ENCODE measurements around the gene LCN10. TPM values are rescaled to one million over a fixed set of nuclear protein-coding genes. Genes with fewer than 3 reads are reported as not detected.

Gene LCN10
- total and polyA plus RNA-seq, 10 of the 15 experiments (the other 5 are each of a cell fraction or from before 2014, with no cell fraction given), result 0.06 to 1.3 (median 0.21) TPM; not detected in 1

- no peak overlapping the region for H3K9ac ChIP-seq (ENCODE audit: control insufficient read depth, insufficient read depth, low read length)
- no peak overlapping the region for H2AFZ ChIP-seq (ENCODE audit: control insufficient read depth, low read depth, low read length)
- intact Hi-C loops (cut with micrococcal nuclease; ENCODE audit: unreplicated experiment), result no loop called here
- WGBS (ENCODE audit: insufficient coverage, insufficient replicate concordance, low lambda C conversion rate, missing lambda C conversion rate), result 88% methylated on average over 7 of the region's 7 CpGs
- DNase-seq (ENCODE audit: low read depth, low spot score), result no peak
- FAIRE-seq, result no peak
- peaks cover 13% of the 10 kb centered on the region for H3K4me1 ChIP-seq (ENCODE audit: control insufficient read depth, insufficient read depth, low read length)
- peaks cover 43% of the 10 kb centered on the region for H3K79me2 ChIP-seq (ENCODE audit: control insufficient read depth, insufficient read depth, low read length)
- H3K27me3 ChIP-seq (replicated peaks in 1 of 2; ENCODE audit: control insufficient read depth in 2 of 2, insufficient read depth in 2 of 2, low read length in 1 of 2), result no peaks in the 10 kb centered on the region
- no TSS peak for BruUV-seq (replicated peaks)
- H3K36me3 ChIP-seq (ENCODE audit: control insufficient read depth in 2 of 2, insufficient read depth in 2 of 2, low read length in 1 of 2), result peaks cover 18 to 28% of the 10 kb centered on the region in 2 experiments
- H4K20me1 ChIP-seq (ENCODE audit: control insufficient read depth, insufficient read depth), result peaks cover 9% of the 10 kb centered on the region
- no peak overlapping the region for H3K27ac ChIP-seq (ENCODE audit: control insufficient read depth, insufficient read depth)
- in situ Hi-C loops (cut with MboI), result no loop called here
- H3K9me3 ChIP-seq (replicated peaks; ENCODE audit: control insufficient read depth, insufficient read depth, low read length), result no peaks in the 10 kb centered on the region
- SMC1A ChIA-PET (ENCODE audit: uncharacterized antibody, unreplicated experiment), result no interaction called here
- ATAC-seq, result no peak
- H3K4me2 ChIP-seq (ENCODE audit: control insufficient read depth, insufficient read depth), result 0 out of 2 replicates have a peak overlapping the region, but pooled peaks have one; percentile 7
- RAD21 ChIA-PET (ENCODE audit: unreplicated experiment), result no interaction called here
- POLR2A ChIA-PET, result no interaction called here
- CTCF ChIA-PET, result no interaction called here
- TF ChIP-seq CBX3 (IDR thresholded peaks at IDR 0.05; ENCODE audit: borderline replicate concordance, low read depth) (no peak), NRF1 (conservative IDR thresholded peaks at IDR 0.05; ENCODE audit: low read depth, low read length) (no peak), MYC (IDR thresholded peaks at IDR 0.05; ENCODE audit: insufficient read depth, insufficient read length, insufficient replicate concordance, low read length, severe bottlenecking) (no peak)
- no peak overlapping the region for H3K4me3 ChIP-seq
These were observed 18.0 kb downstream of the LCN10 start for GRCh38 chr9:136724772-136725171.

- no peak for DNase-seq (ENCODE audit: low read depth, low spot score)
- H3K9me3 ChIP-seq (replicated peaks; ENCODE audit: control insufficient read depth, insufficient read depth, low read length), result no peaks in the 10 kb centered on the region
- no peak overlapping the region for H2AFZ ChIP-seq (ENCODE audit: control insufficient read depth, low read depth, low read length)
- H3K4me2 ChIP-seq (ENCODE audit: control insufficient read depth, insufficient read depth), result no peak overlapping the region; the same call in 1 of the 2 replicates
- H3K4me3 ChIP-seq, result no peak overlapping the region
- in situ Hi-C loops (cut with MboI), result no loop called here
- FAIRE-seq, result no peak
- peaks cover 9% of the 10 kb centered on the region for H3K4me1 ChIP-seq (ENCODE audit: control insufficient read depth, insufficient read depth, low read length)
- no TSS peak for BruUV-seq (replicated peaks)
- H3K79me2 ChIP-seq (ENCODE audit: control insufficient read depth, insufficient read depth, low read length), result peaks cover 36% of the 10 kb centered on the region
- 95% methylated on average over 8 of the region's 8 CpGs for WGBS (ENCODE audit: insufficient coverage, insufficient replicate concordance, low lambda C conversion rate, missing lambda C conversion rate)
- no peaks in the 10 kb centered on the region for H3K27me3 ChIP-seq (replicated peaks in 1 of 2; ENCODE audit: control insufficient read depth in 2 of 2, insufficient read depth in 2 of 2, low read length in 1 of 2)
- ChIA-PET POLR2A (no interaction called here), SMC1A (ENCODE audit: uncharacterized antibody, unreplicated experiment) (no interaction called here), CTCF (no interaction called here), RAD21 (ENCODE audit: unreplicated experiment) (no interaction called here)
- no peak overlapping the region for H3K27ac ChIP-seq (ENCODE audit: control insufficient read depth, insufficient read depth)
- H3K36me3 ChIP-seq (ENCODE audit: control insufficient read depth in 2 of 2, insufficient read depth in 2 of 2, low read length in 1 of 2), result peaks cover 18 to 28% of the 10 kb centered on the region in 2 experiments
- intact Hi-C loops (cut with micrococcal nuclease; ENCODE audit: unreplicated experiment), result no loop called here
- no peak for ATAC-seq
- peaks cover 9% of the 10 kb centered on the region for H4K20me1 ChIP-seq (ENCODE audit: control insufficient read depth, insufficient read depth)
- H3K9ac ChIP-seq (ENCODE audit: control insufficient read depth, insufficient read depth, low read length), result no peak overlapping the region
- TF ChIP-seq MEF2B (IDR thresholded peaks at IDR 0.05; ENCODE audit: partially characterized antibody, poor library complexity, severe bottlenecking) (no peak), RAD51 (IDR thresholded peaks at IDR 0.05) (no peak), EP300 (IDR thresholded peaks at IDR 0.05; ENCODE audit: borderline replicate concordance in 1 of 2, control insufficient read depth in 1 of 2, low read depth in 2 of 2, low read length in 2 of 2) (no peak), E4F1 (IDR thresholded peaks at IDR 0.05; ENCODE audit: borderline replicate concordance, partially characterized antibody) (no peak), CEBPB (IDR thresholded peaks at IDR 0.05; ENCODE audit: borderline replicate concordance in 1 of 2, low read depth in 2 of 2, low read length in 2 of 2) (no peak), BACH1 (IDR thresholded peaks at IDR 0.05; ENCODE audit: borderline replicate concordance) (no peak), ETV6 (conservative IDR thresholded peaks at IDR 0.05 in 1 of 2, IDR thresholded peaks at IDR 0.05 in 1 of 2; ENCODE audit: borderline replicate concordance in 1 of 2, low read depth in 1 of 2) (no peak), ZBTB11 (CRISPR knock-in tag; IDR thresholded peaks at IDR 0.05) (no peak)
These were observed 18.8 kb downstream of the LCN10 start for GRCh38 chr9:136723989-136724388.

Measured in GM12878 (cell line).